H1 (cell line): ENCODE measurements around the gene CTIF. TPM values are rescaled to one million over a fixed set of nuclear protein-coding genes. Genes with fewer than 3 reads are reported as not detected.
A peak's percentile ranks its signal among the peaks of the same experiment; 100 is the strongest.

Experiments
- CTCF ChIA-PET: fragments of 300-600 bp; sonication (Branson Sonifier 250); formaldehyde crosslinking; loops from one replicate; lab custom pipeline; 2021; ENCODE audit not compliant: partially characterized antibody; lab: Charles Lee
- POLR2A ChIA-PET: fragments of 300-600 bp; sonication (Branson Sonifier 250); formaldehyde crosslinking; loops from one replicate; lab custom pipeline; 2021; ENCODE audit warnings: inconsistent platforms; ENCODE audit not compliant: partially characterized antibody; lab: Charles Lee
- DNase-seq, 2 experiments: peaks; one replicate each; pipeline versions ENCODE4 v3.0.0 to v3.0.0-alpha.2; 2010 to 2022; ENCODE audit warnings: low spot score in 2 of 2, low read depth in 1 of 2, mixed read lengths in 1 of 2
- FAIRE-seq: peaks from 2 replicates; lab custom pipeline; 2011; peaks lifted over from hg19 to GRCh38; lab: Jason Lieb, UNC
- H2AFZ ChIP-seq: 2 replicates; pipeline ENCODE4 v1.8.1; 2012; ENCODE audit warnings: low read length, inconsistent platforms
- H2AK5ac ChIP-seq: 2 replicates; pipeline ENCODE4 v1.6.1; 2013; ENCODE audit warnings: low read depth, low read length
- H2BK120ac ChIP-seq: replicated peaks from 2 replicates; pipeline ENCODE3; 2013; ENCODE audit warnings: low read depth, low read length, inconsistent platforms
- H2BK12ac ChIP-seq: 2 replicates; pipeline ENCODE4 v1.6.1; 2013; ENCODE audit warnings: low read depth, low read length
- H2BK15ac ChIP-seq: 2 replicates; pipeline ENCODE4 v1.6.1; 2013; ENCODE audit warnings: low read length
- H2BK20ac ChIP-seq: 2 replicates; pipeline ENCODE4 v1.6.1; 2013; ENCODE audit warnings: low read length
- H2BK5ac ChIP-seq: 2 replicates; pipeline ENCODE4 v1.6.1; 2013; ENCODE audit warnings: low read depth, low read length
- H3K14ac ChIP-seq: 2 replicates; pipeline ENCODE4 v1.6.1; 2013; ENCODE audit warnings: inconsistent platforms; ENCODE audit not compliant: insufficient read length
- H3K18ac ChIP-seq: 2 replicates; pipeline ENCODE4 v1.6.1; 2013; ENCODE audit warnings: low read length; ENCODE audit errors: extremely low read depth
- H3K23ac ChIP-seq: 2 replicates; pipeline ENCODE4 v1.6.1; 2013; ENCODE audit warnings: inconsistent platforms; ENCODE audit not compliant: insufficient read length
- H3K23me2 ChIP-seq: 2 replicates; pipeline ENCODE4 v1.6.1; 2013; ENCODE audit warnings: low read depth, low read length
- H3K27ac ChIP-seq: 2 replicates; pipeline ENCODE4 v1.6.1; 2011; ENCODE audit warnings: low read depth, low read length, inconsistent platforms
- H3K27me3 ChIP-seq, 4 experiments: replicated peaks in 1 of 4; 1 replicate in 1 of 4; 2 replicates in 3 of 4; pipeline versions ENCODE4 v1.6.1 to v1.8.1; 2011 to 2013; ENCODE audit warnings: low read length in 3 of 4, mild to moderate bottlenecking in 3 of 4, inconsistent platforms in 2 of 4, mixed read lengths in 2 of 4, moderate library complexity in 1 of 4; ENCODE audit not compliant: control insufficient read depth in 3 of 4, insufficient read depth in 3 of 4; ENCODE audit errors: extremely low read depth in 1 of 4
- H3K36me3 ChIP-seq, 4 experiments: 2 replicates each; pipeline versions ENCODE4 v1.6.1 to v1.8.1; 2011 to 2013; ENCODE audit warnings: mild to moderate bottlenecking in 4 of 4, low read length in 3 of 4, moderate library complexity in 2 of 4, control low read depth in 1 of 4, inconsistent platforms in 1 of 4; ENCODE audit not compliant: insufficient read depth in 4 of 4, control insufficient read depth in 2 of 4
- H3K4ac ChIP-seq: replicated peaks from 2 replicates; pipeline ENCODE3; 2013; ENCODE audit warnings: low read length, low read depth, mixed read lengths, inconsistent platforms; ENCODE audit not compliant: insufficient read length
- H3K4me1 ChIP-seq, 4 experiments: replicated peaks in 1 of 4; 1 replicate in 1 of 4; 2 replicates in 3 of 4; pipeline versions ENCODE4 v1.6.1 to v1.8.1; 2011 to 2013; ENCODE audit warnings: low read length in 3 of 4, inconsistent platforms in 2 of 4, mixed read lengths in 1 of 4; ENCODE audit not compliant: insufficient read depth in 4 of 4, control insufficient read depth in 3 of 4
- H3K4me2 ChIP-seq, 2 experiments: 2 replicates each; pipeline versions ENCODE4 v1.6.1 to v1.8.1; 2011 to 2013; ENCODE audit warnings: low read depth in 2 of 2, low read length in 2 of 2, control low read depth in 1 of 2, inconsistent platforms in 1 of 2, mild to moderate bottlenecking in 1 of 2; ENCODE audit not compliant: insufficient read depth in 1 of 2
- H3K4me3 ChIP-seq, 4 experiments: fragments of 200-600, 300-600 bp in 1 of 4; sonication (generic), shearing (Covaris generic), sonication (Bioruptor Twin) in 1 of 4; 2 replicates each; pipeline versions ENCODE4 v1.5.1 to v1.8.1; 2011 to 2016; ENCODE audit warnings: low read length in 4 of 4, low read depth in 3 of 4, control low read depth in 2 of 4, inconsistent platforms in 2 of 4, mild to moderate bottlenecking in 2 of 4, mixed read lengths in 1 of 4, moderate library complexity in 1 of 4; ENCODE audit not compliant: insufficient read depth in 2 of 4; ENCODE audit errors: extremely low read depth in 1 of 4
- H3K56ac ChIP-seq: replicated peaks from 2 replicates; pipeline ENCODE3; 2013; ENCODE audit warnings: low read depth, mild to moderate bottlenecking, mixed read lengths, low read length, inconsistent platforms; ENCODE audit not compliant: insufficient read length
- H3K79me1 ChIP-seq: 2 replicates; pipeline ENCODE4 v1.6.1; 2013; ENCODE audit warnings: low read depth, low read length, control low read depth
- H3K79me2 ChIP-seq, 2 experiments: 2 replicates each; pipeline versions ENCODE4 v1.6.1 to v1.8.1; 2012 to 2013; ENCODE audit warnings: low read length in 2 of 2, mild to moderate bottlenecking in 2 of 2, inconsistent platforms in 1 of 2; ENCODE audit not compliant: insufficient read depth in 2 of 2, control insufficient read depth in 1 of 2
- H3K9ac ChIP-seq, 4 experiments: replicated peaks in 1 of 4; 1 replicate in 1 of 4; 2 replicates in 3 of 4; pipeline versions ENCODE4 v1.6.1 to v1.8.1; 2011 to 2013; ENCODE audit warnings: low read depth in 3 of 4, low read length in 3 of 4, control low read depth in 2 of 4, mild to moderate bottlenecking in 2 of 4, moderate library complexity in 2 of 4, inconsistent platforms in 1 of 4; ENCODE audit errors: extremely low read depth in 1 of 4
- H3K9me3 ChIP-seq, 2 experiments: 2 replicates each; pipeline versions ENCODE4 v1.6.1 to v1.8.1; 2012 to 2013; ENCODE audit warnings: mild to moderate bottlenecking in 2 of 2, moderate library complexity in 2 of 2, control low read depth in 1 of 2, inconsistent platforms in 1 of 2, low read depth in 1 of 2, low read length in 1 of 2, mixed read lengths in 1 of 2; ENCODE audit not compliant: insufficient read depth in 2 of 2
- H4K20me1 ChIP-seq, 2 experiments: replicated peaks in 1 of 2; 2 replicates each; pipeline versions ENCODE3 to v1.8.1; 2011 to 2013; ENCODE audit warnings: inconsistent platforms in 2 of 2, low read length in 2 of 2, mild to moderate bottlenecking in 1 of 2; ENCODE audit not compliant: insufficient read depth in 2 of 2, control insufficient read depth in 1 of 2
- H4K5ac ChIP-seq: 2 replicates; pipeline ENCODE4 v1.6.1; 2013; ENCODE audit warnings: low read length, low read depth, mixed read lengths, inconsistent platforms; ENCODE audit not compliant: insufficient read length
- H4K8ac ChIP-seq: 2 replicates; pipeline ENCODE4 v1.8.0; 2013; ENCODE audit warnings: mild to moderate bottlenecking, moderate library complexity, low read length, inconsistent platforms; ENCODE audit not compliant: insufficient read depth; ENCODE audit errors: extremely low read depth
- H4K91ac ChIP-seq: replicated peaks from 2 replicates; pipeline ENCODE3; 2013; ENCODE audit warnings: low read length, mixed read lengths, inconsistent platforms; ENCODE audit not compliant: insufficient read length
- ATF3 ChIP-seq: IDR thresholded peaks from 2 replicates; pipeline ENCODE4 v1.6.1; 2011; ENCODE audit warnings: low read depth, mild to moderate bottlenecking, low read length; ENCODE audit not compliant: insufficient read depth
- CTBP2 ChIP-seq: IDR thresholded peaks from 2 replicates; pipeline ENCODE4 v1.7.0; 2011; ENCODE audit warnings: borderline replicate concordance, mild to moderate bottlenecking, moderate library complexity, mixed read lengths, low read length; ENCODE audit not compliant: insufficient read depth, insufficient read length
- E2F6 ChIP-seq: IDR thresholded peaks from 2 replicates; pipeline ENCODE4 v1.6.1; 2012; ENCODE audit warnings: inconsistent platforms
- HDAC6 ChIP-seq: IDR thresholded peaks from one replicate; pipeline ENCODE4 v1.7.1; 2012; ENCODE audit warnings: low read depth, mild to moderate bottlenecking, inconsistent platforms, low read length, moderate library complexity
- KDM1A ChIP-seq: fragments of 200-600, 300-600 bp; sonication (generic); IDR thresholded peaks from 2 replicates; pipeline ENCODE4 v1.7.1; 2016; ENCODE audit warnings: mild to moderate bottlenecking, low read length, borderline replicate concordance
- KDM5A ChIP-seq: fragments of 200-600 bp; IDR thresholded peaks from 2 replicates; pipeline ENCODE4 v1.7.1; 2012; ENCODE audit warnings: mild to moderate bottlenecking, low read length, inconsistent platforms, mixed read lengths
- WGBS, 2 experiments: shearing (Covaris generic) in 1 of 2; methylation state at CpG; one replicate each; pipeline versions ENCODE4 v1.1.6 to v1.1.7; 2013 to 2015; ENCODE audit warnings: low lambda C conversion rate in 2 of 2, mixed read lengths in 2 of 2, inconsistent platforms in 1 of 2, low coverage in 1 of 2, missing lambda C conversion rate in 1 of 2; ENCODE audit not compliant: insufficient replicate concordance in 2 of 2, insufficient coverage in 1 of 2, insufficient read length in 1 of 2; ENCODE audit errors: extremely low coverage in 1 of 2, missing lambda C conversion rate in 1 of 2; 5-methylcytosine and 5-hydroxymethylcytosine counted together
- polyA plus RNA-seq, 7 experiments: library from polyadenylated mRNA; depleted of rRNA in 3 of 7; stranded (reverse) in 5 of 7; unstranded in 2 of 7; fragments of >200 nt in 5 of 7; fragments of 200-250 nt in 2 of 7; gene quantifications; 1 replicate in 5 of 7; 2 replicates in 1 of 7; 4 replicates in 1 of 7; pipeline versions ENCODE4 v1.2.1 to v1.2.3, GENCODE V29; 2011 to 2013; ENCODE audit warnings: missing spikeins in 2 of 7, mixed read lengths in 2 of 7
- total RNA-seq: library from RNA; stranded (reverse); fragmentation: NEBNext Ultra II Directional; extraction: Animal tissue kit (Norgen Biotek cat#: 25700); gene quantifications from 2 replicates; pipeline ENCODE4 v1.2.1, GENCODE V29; 2021

The CTIF gene
- total and polyA plus RNA-seq, 2 of the 8 experiments (the other 6 are each of a cell fraction or from before 2014, with no cell fraction given) = 9.0 to 17.8 TPM

DNA sequence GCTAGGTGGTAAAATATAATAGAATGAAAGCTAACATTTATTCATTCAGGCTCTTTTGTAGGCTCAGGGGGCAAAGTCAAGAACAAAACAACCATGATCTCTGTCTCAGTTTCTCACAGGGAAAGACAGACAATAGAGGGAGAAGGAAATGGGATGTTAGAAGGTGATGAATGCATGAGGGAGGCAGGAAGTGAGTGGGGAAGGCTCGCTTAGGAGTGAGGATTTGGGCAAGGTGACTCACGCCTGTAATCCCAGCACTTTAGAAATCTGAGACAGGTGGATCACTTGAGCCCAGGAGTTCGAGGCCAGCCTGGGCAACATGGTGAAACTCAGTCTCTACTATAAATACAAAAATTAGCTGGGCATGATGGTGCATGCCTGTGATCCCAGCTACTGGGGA, 88.4 kb downstream of the CTIF start:
- Histone ChIP-seq H4K20me1 (no peaks in the 10 kb centered on the region), H3K27me3 (no peaks in the 10 kb centered on the region), H2BK20ac (no peak overlapping the region), H3K79me1 (no peaks in the 10 kb centered on the region), H2AK5ac (no peak overlapping the region), H3K23me2 (no peaks in the 10 kb centered on the region), H3K14ac (no peak overlapping the region), H2AFZ (no peak overlapping the region), H3K56ac (no peak overlapping the region), H3K4me3 (no peak overlapping the region), H4K5ac (no peak overlapping the region), H3K4me2 (no peak overlapping the region), H2BK5ac (no peak overlapping the region), H2BK15ac (no peak overlapping the region), H4K91ac (no peak overlapping the region), H3K36me3 (no peaks in the 10 kb centered on the region), H3K18ac (no peak overlapping the region), H2BK120ac (no peak overlapping the region), H3K4me1 (peaks cover 2 to 7% (median 4%) of the 10 kb centered on the region in 4 experiments; a peak in 6 of 7 replicates), H2BK12ac (peak overlapping the region; percentile 60; the same call in 1 of the 2 replicates), H3K23ac (no peak overlapping the region), H3K27ac (no peak overlapping the region), H3K4ac (no peak overlapping the region), H3K9ac (no peak overlapping the region), H3K9me3 (no peaks in the 10 kb centered on the region), H3K79me2 (no peaks in the 10 kb centered on the region), H4K8ac (no peak overlapping the region)
- TF ChIP-seq CTBP2 (no peak), HDAC6 (no peak), KDM5A (no peak), KDM1A (no peak), ATF3 (no peak), E2F6 (no peak)
- FAIRE-seq (no peak), DNase-seq (no peak)
- ChIA-PET CTCF (interaction anchor here (0.9 to 1.9 kb wide), 5 partner anchors 8 to 223 kb away, joined by 3 to 9 read pairs (median 3); no protein-coding TSS in a partner anchor), POLR2A (interaction anchor here (0.6 kb wide), 1 partner anchor 328 kb away, joined by 3 read pairs; no protein-coding TSS in a partner anchor)
- 77% methylated on average over 3 of the region's 3 CpGs; no CpG with 5 or more reads in 1 of the 2 experiments for WGBS, 2 experiments
